GM12875 (cell line): ENCODE results near the gene ZNF638.
"Not testable (repeated sequence)": the region's sequence is repeated elsewhere in the genome, so short reads cannot be mapped to it uniquely, and the experiment has no call there.

Experiments
- H3K4me3 ChIP-seq: one replicate; pipeline ENCODE4 v1.5.1; 2011; ENCODE audit warnings: low read depth, low read length, control low read depth
- TF ChIP-seq, protein P1 (sequence below): IDR thresholded peaks from 2 replicates; pipeline ENCODE4 v1.5.1; 2011; ENCODE audit warnings: low read depth, mild to moderate bottlenecking, control low read depth, inconsistent platforms, low read length, moderate library complexity, borderline replicate concordance; ENCODE audit not compliant: insufficient read depth

ZNF638 gene

DNA sequence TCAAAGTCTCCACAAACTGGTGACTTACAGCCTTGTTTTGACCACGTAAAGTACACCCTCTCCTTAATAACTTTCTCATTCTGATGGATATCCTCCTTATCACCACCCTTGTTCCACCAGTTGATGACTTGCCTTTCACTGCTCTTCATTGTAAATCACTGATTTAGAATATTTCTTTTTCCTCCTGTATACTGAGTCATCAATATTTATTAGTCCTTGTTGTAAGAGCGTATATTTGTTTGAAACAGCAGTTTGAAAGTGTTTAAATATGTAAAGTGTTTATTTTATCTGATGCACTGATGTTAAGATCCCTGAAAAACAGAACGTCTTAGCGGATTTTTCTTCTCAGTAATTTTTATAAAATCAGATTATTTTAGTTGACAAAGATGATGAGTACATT, 87.6 kb downstream of the ZNF638 start:
- TF ChIP-seq, protein P1, sequence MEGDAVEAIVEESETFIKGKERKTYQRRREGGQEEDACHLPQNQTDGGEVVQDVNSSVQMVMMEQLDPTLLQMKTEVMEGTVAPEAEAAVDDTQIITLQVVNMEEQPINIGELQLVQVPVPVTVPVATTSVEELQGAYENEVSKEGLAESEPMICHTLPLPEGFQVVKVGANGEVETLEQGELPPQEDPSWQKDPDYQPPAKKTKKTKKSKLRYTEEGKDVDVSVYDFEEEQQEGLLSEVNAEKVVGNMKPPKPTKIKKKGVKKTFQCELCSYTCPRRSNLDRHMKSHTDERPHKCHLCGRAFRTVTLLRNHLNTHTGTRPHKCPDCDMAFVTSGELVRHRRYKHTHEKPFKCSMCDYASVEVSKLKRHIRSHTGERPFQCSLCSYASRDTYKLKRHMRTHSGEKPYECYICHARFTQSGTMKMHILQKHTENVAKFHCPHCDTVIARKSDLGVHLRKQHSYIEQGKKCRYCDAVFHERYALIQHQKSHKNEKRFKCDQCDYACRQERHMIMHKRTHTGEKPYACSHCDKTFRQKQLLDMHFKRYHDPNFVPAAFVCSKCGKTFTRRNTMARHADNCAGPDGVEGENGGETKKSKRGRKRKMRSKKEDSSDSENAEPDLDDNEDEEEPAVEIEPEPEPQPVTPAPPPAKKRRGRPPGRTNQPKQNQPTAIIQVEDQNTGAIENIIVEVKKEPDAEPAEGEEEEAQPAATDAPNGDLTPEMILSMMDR, result no peak
- H3K4me3 ChIP-seq, result no peak overlapping the region

DNA sequence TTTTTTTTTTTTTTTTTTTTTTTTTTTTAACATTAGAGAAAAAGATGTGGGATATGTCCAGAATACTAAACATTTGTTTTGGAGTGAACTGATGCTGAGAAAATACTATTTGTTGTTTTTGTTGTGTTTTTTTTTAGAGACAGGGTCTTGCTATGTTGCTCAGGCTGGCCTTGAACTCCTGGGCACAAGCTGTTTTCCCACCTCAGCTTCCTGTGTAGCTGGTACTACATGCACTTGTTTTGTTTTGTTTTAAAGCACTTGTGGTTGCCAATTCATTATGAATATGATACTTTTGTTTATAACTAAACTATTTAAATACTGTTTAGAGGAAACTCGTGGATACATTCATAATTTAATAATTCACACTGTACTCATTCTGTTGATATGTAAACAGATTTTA, 88.4 kb downstream of the ZNF638 start:
- no peak overlapping the region for H3K4me3 ChIP-seq
- TF ChIP-seq, protein P1, result no peak

DNA sequence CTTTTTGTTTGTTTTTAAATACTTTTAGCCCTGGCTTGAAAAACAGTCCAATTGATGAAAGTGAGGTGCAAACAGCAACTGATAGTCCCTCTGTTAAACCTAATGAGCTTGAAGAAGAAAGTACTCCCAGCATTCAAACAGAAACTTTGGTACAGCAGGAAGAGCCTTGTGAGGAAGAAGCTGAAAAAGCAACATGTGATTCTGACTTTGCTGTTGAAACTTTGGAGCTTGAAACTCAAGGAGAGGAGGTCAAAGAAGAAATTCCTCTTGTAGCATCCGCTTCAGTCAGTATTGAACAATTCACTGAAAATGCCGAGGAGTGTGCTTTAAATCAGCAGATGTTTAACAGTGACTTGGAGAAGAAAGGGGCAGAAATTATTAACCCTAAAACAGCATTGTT, 91.2 kb downstream of the ZNF638 start:
- H3K4me3 ChIP-seq, result no peak overlapping the region
- TF ChIP-seq, protein P1, result no peak

DNA sequence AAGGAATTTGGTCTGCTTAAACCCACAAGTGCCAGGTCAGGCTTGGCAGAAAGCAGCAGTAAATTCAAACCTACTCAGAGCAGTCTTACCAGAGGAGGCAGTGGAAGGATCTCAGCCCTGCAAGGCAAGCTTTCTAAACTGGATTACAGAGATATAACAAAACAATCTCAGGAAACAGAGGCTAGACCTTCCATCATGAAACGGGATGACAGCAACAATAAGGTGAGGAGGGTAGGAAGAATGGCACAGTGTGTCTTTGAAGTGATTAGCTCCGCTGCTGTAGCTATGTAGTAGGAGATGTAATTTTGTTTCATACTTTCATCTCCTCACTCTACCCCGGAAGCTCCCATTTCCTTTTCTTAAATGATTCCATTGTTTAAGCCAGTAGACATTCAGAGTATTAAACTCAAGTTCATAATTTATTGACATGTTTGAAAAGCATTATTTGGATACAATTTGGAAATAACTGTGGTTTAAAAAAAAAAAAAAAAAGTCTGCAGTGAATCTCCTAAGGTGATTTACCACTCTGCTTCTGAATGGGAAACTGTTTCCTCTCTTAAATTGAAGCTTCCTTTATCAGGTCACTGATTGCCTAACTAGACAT, 92.3 kb downstream of the ZNF638 start:
- TF ChIP-seq, protein P1, result no peak
- H3K4me3 ChIP-seq, result no peak overlapping the region

DNA sequence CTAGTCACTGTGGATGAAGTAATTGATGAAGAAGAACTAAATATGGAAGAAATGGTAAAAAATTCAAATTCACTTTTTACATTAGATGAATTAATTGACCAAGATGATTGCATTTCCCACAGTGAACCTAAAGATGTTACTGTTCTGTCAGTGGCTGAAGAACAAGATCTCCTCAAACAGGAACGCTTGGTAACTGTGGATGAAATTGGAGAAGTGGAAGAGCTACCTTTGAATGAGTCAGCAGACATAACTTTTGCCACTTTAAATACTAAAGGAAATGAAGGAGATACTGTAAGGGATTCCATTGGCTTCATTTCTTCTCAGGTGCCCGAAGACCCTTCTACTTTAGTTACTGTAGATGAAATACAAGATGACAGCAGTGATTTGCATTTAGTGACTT, 95.1 kb downstream of the ZNF638 start:
- H3K4me3 ChIP-seq, result no peak overlapping the region
- TF ChIP-seq, protein P1, result no peak

DNA sequence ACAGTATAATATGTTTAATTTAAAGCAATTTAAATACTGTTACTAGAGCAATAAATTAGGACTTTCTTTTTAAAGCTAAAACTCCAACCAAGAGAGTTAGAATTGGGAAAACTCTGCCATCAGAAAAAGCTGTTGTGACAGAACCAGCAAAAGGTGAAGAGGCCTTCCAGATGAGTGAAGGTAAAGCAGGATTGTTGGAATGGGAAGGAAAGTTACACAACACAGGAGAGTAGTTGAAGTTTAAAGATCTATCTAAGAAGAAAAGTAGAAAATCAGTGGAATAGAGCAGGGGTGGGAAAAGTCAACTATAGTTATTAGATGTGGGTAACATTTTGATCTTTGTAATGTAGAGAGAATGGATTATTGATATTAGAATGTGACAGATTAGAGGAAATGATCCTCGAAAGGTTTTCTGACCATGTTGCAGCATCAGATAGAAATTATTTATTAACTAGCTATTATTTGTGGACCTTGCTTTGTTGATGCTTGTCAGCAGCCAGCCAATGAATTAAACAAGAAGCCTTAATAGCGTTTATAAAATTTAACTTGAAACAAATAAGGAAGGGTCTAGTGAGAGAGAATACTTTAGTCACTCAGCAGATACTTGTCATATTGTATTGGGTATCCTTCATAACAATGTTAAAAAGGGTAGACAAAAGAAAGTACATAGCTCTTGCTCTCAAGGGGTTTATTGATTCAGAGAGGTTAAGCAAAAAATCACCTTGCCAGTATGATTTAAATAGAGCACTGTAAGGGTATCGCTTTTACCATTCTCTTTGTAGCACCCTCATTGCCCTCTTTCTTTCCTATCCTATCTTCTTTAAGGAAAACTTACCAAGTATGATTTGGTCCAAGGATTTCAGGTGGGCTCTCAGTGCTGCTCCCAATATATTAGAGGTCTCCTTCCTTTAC, 97.1 kb downstream of the ZNF638 start:
- no peak overlapping the region for H3K4me3 ChIP-seq
- TF ChIP-seq, protein P1, result no peak

DNA sequence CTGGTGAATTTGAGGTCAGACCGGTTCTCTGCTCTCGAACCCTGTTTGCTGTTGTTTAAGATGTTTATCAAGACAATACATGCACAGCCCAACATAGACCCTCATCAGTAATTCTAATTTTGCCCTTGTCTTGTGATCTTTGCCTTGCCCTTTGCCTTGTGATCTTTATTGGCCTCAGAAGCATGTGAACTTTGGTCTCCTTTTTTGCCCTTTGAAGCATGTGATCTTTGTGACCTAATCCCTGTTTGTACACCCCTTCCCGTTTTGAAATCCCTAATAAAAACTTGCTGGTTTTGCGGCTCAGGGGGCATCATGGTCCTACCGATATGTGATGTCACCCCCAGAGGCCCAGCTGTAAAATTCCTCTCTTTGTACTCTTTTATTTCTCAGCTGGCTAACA, 113.6 kb downstream of the ZNF638 start:
- H3K4me3 ChIP-seq, result not testable (repeated sequence)
